HepG2 (cell line): ENCODE results near the gene GTF2H1. TPM values are rescaled to one million over a fixed set of nuclear protein-coding genes. Genes with fewer than 3 reads are reported as not detected.
A peak's percentile ranks its signal among the peaks of the same experiment; 100 is the strongest.

Source experiments
- ELF4 ChIP-seq: sonication (generic); formaldehyde crosslinking; IDR thresholded peaks from 2 replicates; pipeline ENCODE4 v1.5.0; 2020; ENCODE audit warnings: missing genetic modification reagents, mild to moderate bottlenecking, moderate library complexity, borderline replicate concordance
- ERF ChIP-seq: IDR thresholded peaks from 2 replicates; pipeline ENCODE4 v1.6.1; 2018; ENCODE audit warnings: missing biosample characterization, missing genetic modification reagents
- IRX3 ChIP-seq: sonication (generic); formaldehyde crosslinking; IDR thresholded peaks from 2 replicates; pipeline ENCODE4 v1.8.1; 2023; ENCODE audit warnings: mild to moderate bottlenecking, low read depth, missing genetic modification reagents, borderline replicate concordance
- KLF11 ChIP-seq: IDR thresholded peaks from 2 replicates; pipeline ENCODE4 v1.6.1; 2016; ENCODE audit warnings: missing compliant biosample characterization
- MED8 ChIP-seq: sonication (generic); formaldehyde crosslinking; IDR thresholded peaks from 2 replicates; pipeline ENCODE4 v1.8.1; 2023; ENCODE audit warnings: mild to moderate bottlenecking, missing genetic modification reagents; ENCODE audit not compliant: insufficient replicate concordance
- SMC3 ChIP-seq: IDR thresholded peaks from 2 replicates; pipeline ENCODE4 v1.6.1; 2011; ENCODE audit warnings: low read length, improper control_type of control experiment
- TAF15 ChIP-seq: fragments of 200-400 bp; formaldehyde crosslinking; IDR thresholded peaks from one replicate; pipeline ENCODE4 v1.6.1; 2018; ENCODE audit warnings: mild to moderate bottlenecking, low read depth, low read length; ENCODE audit not compliant: poor library complexity, severe bottlenecking
- TFDP2 ChIP-seq: sonication (generic); formaldehyde crosslinking; IDR thresholded peaks from 2 replicates; pipeline ENCODE4 v1.4.0; 2020; ENCODE audit warnings: missing genetic modification reagents
- ZBTB37 ChIP-seq: sonication (generic); formaldehyde crosslinking; IDR thresholded peaks from 2 replicates; pipeline ENCODE4 v1.4.0; 2020; ENCODE audit warnings: mild to moderate bottlenecking, missing genetic modification reagents
- ZNF382 ChIP-seq: sonication (generic); formaldehyde crosslinking; IDR thresholded peaks from 2 replicates; pipeline ENCODE4 v1.5.0; 2020; ENCODE audit warnings: missing genetic modification reagents, mild to moderate bottlenecking, borderline replicate concordance
- ZNF562 ChIP-seq: sonication (generic); formaldehyde crosslinking; IDR thresholded peaks from 2 replicates; pipeline ENCODE4 v1.8.0; 2022; ENCODE audit warnings: missing genetic modification reagents, borderline replicate concordance
- polyA plus RNA-seq, 8 experiments: library from polyadenylated mRNA; depleted of rRNA in 3 of 8; stranded (reverse) in 7 of 8; unstranded in 1 of 8; fragments of >200 nt; fragmentation: Illumina TruSeq in 4 of 8; extraction: Trizol in 4 of 8; gene quantifications; 2 replicates each; pipeline versions ENCODE4 v1.2.1 to v1.2.3, GENCODE V29; 2011 to 2016; ENCODE audit warnings: low read depth in 4 of 8, missing spikeins in 1 of 8, mixed read lengths in 1 of 8; ENCODE audit not compliant: insufficient read depth in 1 of 8
- total RNA-seq, 5 experiments: library from RNA; depleted of rRNA; stranded (reverse); fragments of >200 nt; fragmentation: Illumina TruSeq; extraction: Trizol; gene quantifications; 2 replicates each; pipeline ENCODE4 v1.2.3, GENCODE V29; 2016; ENCODE audit warnings: low read depth in 1 of 5
- TF ChIP-seq, protein P1 (sequence below): sonication (generic); formaldehyde crosslinking; IDR thresholded peaks from 2 replicates; pipeline ENCODE4 v1.4.0; 2020; ENCODE audit warnings: missing genetic modification reagents
- TF ChIP-seq, protein P2 (sequence below): sonication (generic); formaldehyde crosslinking; IDR thresholded peaks from 2 replicates; pipeline ENCODE4 v1.4.0; 2020; ENCODE audit warnings: missing genetic modification reagents, borderline replicate concordance
- TF ChIP-seq, protein P3 (sequence below): sonication (generic); formaldehyde crosslinking; IDR thresholded peaks from 2 replicates; pipeline ENCODE4 v1.8.0; 2022; ENCODE audit warnings: mild to moderate bottlenecking, missing genetic modification reagents, moderate library complexity

GTF2H1 gene
- total and polyA plus RNA-seq, 2 of the 13 experiments (the other 11 are each of a cell fraction or from before 2014, with no cell fraction given) = 15.7 to 51.4 TPM

DNA sequence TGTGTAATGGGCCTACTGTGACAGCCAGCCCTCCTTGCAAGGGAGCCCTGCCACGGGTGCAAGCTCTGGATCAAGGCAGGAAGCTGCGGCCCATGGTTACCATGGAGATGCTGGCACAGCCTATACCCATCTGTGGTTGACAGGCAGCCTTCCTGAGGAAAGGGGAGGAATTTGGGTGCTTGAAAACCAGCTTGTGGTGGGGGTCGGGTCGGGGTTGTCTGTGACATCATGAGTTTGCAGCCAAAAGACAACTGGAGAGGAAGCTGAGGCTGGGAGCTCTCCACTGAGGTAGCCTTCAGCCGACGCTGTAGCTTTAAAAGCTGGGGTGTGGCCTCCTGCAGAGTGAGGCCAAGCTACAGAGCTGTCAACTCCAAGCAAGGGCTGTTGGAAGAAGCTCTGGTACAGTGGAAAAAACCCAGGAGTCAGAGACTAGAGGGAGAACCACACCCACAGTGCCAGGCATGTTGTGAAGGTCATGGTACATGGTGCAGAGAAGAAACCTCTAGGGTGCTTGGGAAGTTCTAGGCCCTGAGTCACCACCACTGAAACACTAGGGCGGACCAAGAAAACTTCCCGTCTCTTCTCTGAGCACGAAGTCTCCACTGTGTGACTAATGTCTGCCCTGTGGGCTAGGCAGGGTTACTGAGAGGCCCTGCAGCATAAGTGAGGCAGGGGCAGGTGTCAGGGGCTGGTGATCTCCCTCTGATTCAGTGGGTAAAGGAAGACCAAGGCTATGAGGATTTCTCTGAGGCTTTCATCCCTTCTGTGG lies 61.2 kb downstream of the GTF2H1 start (continued):
- TF ChIP-seq, protein P1, sequence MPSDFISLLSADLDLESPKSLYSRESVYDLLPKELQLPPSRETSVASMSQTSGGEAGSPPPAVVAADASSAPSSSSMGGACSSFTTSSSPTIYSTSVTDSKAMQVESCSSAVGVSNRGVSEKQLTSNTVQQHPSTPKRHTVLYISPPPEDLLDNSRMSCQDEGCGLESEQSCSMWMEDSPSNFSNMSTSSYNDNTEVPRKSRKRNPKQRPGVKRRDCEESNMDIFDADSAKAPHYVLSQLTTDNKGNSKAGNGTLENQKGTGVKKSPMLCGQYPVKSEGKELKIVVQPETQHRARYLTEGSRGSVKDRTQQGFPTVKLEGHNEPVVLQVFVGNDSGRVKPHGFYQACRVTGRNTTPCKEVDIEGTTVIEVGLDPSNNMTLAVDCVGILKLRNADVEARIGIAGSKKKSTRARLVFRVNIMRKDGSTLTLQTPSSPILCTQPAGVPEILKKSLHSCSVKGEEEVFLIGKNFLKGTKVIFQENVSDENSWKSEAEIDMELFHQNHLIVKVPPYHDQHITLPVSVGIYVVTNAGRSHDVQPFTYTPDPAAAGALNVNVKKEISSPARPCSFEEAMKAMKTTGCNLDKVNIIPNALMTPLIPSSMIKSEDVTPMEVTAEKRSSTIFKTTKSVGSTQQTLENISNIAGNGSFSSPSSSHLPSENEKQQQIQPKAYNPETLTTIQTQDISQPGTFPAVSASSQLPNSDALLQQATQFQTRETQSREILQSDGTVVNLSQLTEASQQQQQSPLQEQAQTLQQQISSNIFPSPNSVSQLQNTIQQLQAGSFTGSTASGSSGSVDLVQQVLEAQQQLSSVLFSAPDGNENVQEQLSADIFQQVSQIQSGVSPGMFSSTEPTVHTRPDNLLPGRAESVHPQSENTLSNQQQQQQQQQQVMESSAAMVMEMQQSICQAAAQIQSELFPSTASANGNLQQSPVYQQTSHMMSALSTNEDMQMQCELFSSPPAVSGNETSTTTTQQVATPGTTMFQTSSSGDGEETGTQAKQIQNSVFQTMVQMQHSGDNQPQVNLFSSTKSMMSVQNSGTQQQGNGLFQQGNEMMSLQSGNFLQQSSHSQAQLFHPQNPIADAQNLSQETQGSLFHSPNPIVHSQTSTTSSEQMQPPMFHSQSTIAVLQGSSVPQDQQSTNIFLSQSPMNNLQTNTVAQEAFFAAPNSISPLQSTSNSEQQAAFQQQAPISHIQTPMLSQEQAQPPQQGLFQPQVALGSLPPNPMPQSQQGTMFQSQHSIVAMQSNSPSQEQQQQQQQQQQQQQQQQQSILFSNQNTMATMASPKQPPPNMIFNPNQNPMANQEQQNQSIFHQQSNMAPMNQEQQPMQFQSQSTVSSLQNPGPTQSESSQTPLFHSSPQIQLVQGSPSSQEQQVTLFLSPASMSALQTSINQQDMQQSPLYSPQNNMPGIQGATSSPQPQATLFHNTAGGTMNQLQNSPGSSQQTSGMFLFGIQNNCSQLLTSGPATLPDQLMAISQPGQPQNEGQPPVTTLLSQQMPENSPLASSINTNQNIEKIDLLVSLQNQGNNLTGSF (CRISPR knock-in tag) = no peak; the same call in 1 of the 2 replicates
- TF ChIP-seq IRX3 (CRISPR knock-in tag) (0 out of 2 replicates have a peak, but pooled peaks have one; percentile 33), ZNF562 (no peak), ZBTB37 (CRISPR knock-in tag) (no peak), MED8 (no peak), ERF (CRISPR knock-in tag) (peak; percentile 12; the same call in 1 of the 2 replicates), KLF11 (CRISPR knock-in tag) (0 out of 2 replicates have a peak, but pooled peaks have one; percentile 35), ELF4 (CRISPR knock-in tag) (no peak), TFDP2 (CRISPR knock-in tag) (0 out of 2 replicates have a peak, but pooled peaks have one; percentile 13), ZNF382 (no peak), TAF15 (no peak), SMC3 (0 out of 2 replicates have a peak, but pooled peaks have one; percentile 13)
- TF ChIP-seq, protein P2, sequence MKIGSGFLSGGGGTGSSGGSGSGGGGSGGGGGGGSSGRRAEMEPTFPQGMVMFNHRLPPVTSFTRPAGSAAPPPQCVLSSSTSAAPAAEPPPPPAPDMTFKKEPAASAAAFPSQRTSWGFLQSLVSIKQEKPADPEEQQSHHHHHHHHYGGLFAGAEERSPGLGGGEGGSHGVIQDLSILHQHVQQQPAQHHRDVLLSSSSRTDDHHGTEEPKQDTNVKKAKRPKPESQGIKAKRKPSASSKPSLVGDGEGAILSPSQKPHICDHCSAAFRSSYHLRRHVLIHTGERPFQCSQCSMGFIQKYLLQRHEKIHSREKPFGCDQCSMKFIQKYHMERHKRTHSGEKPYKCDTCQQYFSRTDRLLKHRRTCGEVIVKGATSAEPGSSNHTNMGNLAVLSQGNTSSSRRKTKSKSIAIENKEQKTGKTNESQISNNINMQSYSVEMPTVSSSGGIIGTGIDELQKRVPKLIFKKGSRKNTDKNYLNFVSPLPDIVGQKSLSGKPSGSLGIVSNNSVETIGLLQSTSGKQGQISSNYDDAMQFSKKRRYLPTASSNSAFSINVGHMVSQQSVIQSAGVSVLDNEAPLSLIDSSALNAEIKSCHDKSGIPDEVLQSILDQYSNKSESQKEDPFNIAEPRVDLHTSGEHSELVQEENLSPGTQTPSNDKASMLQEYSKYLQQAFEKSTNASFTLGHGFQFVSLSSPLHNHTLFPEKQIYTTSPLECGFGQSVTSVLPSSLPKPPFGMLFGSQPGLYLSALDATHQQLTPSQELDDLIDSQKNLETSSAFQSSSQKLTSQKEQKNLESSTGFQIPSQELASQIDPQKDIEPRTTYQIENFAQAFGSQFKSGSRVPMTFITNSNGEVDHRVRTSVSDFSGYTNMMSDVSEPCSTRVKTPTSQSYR (CRISPR knock-in tag) = no peak
- TF ChIP-seq, protein P3, sequence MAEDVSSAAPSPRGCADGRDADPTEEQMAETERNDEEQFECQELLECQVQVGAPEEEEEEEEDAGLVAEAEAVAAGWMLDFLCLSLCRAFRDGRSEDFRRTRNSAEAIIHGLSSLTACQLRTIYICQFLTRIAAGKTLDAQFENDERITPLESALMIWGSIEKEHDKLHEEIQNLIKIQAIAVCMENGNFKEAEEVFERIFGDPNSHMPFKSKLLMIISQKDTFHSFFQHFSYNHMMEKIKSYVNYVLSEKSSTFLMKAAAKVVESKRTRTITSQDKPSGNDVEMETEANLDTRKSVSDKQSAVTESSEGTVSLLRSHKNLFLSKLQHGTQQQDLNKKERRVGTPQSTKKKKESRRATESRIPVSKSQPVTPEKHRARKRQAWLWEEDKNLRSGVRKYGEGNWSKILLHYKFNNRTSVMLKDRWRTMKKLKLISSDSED (CRISPR knock-in tag) = no peak
